K562 (cell line): ENCODE data around the gene ASB2. TPM values are rescaled to one million over a fixed set of nuclear protein-coding genes. Genes with fewer than 3 reads are reported as not detected.

ENCODE experiments used
- ATAC-seq: fragments of 200-7000 bp; cut with Tn5 transposase; 3 replicates; pipeline ENCODE4 v1.9.1; 2020; ENCODE audit warnings: moderate library complexity
- BruUV-seq: library from RNA; stranded (reverse); fragments of 400-500 nt; replicated peaks from 2 replicates; lab custom pipeline; 2021; lab: Mats Ljungman, UMichigan
- CTCF ChIA-PET: fragments of 300-600 bp; formaldehyde crosslinking; extraction: SDS; loops from one replicate; lab custom pipeline; 2021; ENCODE audit warnings: low intra/inter-chr PET ratio; lab: Yijun Ruan, JAX
- POLR2A ChIA-PET: fragments of 300-600, 350-650 bp; sonication (Branson Sonifier 250); formaldehyde crosslinking; extraction: SDS; loops from one replicate; lab custom pipeline; 2021; ENCODE audit warnings: antibody characterized with exemption, inconsistent platforms; lab: Yijun Ruan, JAX
- DNase-seq, 4 experiments: peaks; one replicate each; pipeline versions ENCODE4 v3.0.0 to v3.0.0-alpha.2; 2011 to 2018; ENCODE audit warnings: low spot score in 3 of 4, mixed read lengths in 3 of 4; ENCODE audit errors: extremely low read depth in 1 of 4
- FAIRE-seq: peaks from 2 replicates; lab custom pipeline; 2011; peaks lifted over from hg19 to GRCh38; lab: Jason Lieb, UNC
- H2AFZ ChIP-seq: 2 replicates; pipeline ENCODE4 v1.6.0; 2011; ENCODE audit warnings: low read depth, low read length, control low read depth, inconsistent platforms
- H3K27ac ChIP-seq: fragments of 200-600 bp; 3 replicates; pipeline ENCODE4 v1.8.0; 2011; ENCODE audit warnings: low read depth, mild to moderate bottlenecking, control low read depth, inconsistent platforms, low read length, moderate library complexity, mixed read lengths; ENCODE audit errors: extremely low read depth
- H3K27me3 ChIP-seq, 2 experiments: fragments of 300-600 bp in 1 of 2; 2 replicates in 1 of 2; 3 replicates in 1 of 2; pipeline versions ENCODE4 v1.6.0 to v1.8.0; 2011; ENCODE audit warnings: inconsistent platforms in 2 of 2, low read length in 2 of 2, mild to moderate bottlenecking in 1 of 2, mixed read lengths in 1 of 2, moderate library complexity in 1 of 2; ENCODE audit not compliant: control insufficient read depth in 2 of 2, insufficient read depth in 2 of 2
- H3K36me3 ChIP-seq: fragments of 300-600 bp; 3 replicates; pipeline ENCODE4 v1.8.0; 2011; ENCODE audit warnings: mild to moderate bottlenecking, low read length, inconsistent platforms; ENCODE audit not compliant: control insufficient read depth, insufficient read depth
- H3K4me1 ChIP-seq, 2 experiments: fragments of 200-600 bp in 1 of 2; replicated peaks in 1 of 2; 2 replicates in 1 of 2; 3 replicates in 1 of 2; pipeline versions ENCODE4 v1.5.1 to v1.8.0; 2011; ENCODE audit warnings: inconsistent platforms in 2 of 2, low read length in 2 of 2, mild to moderate bottlenecking in 1 of 2, mixed read lengths in 1 of 2, moderate library complexity in 1 of 2; ENCODE audit not compliant: control insufficient read depth in 2 of 2, insufficient read depth in 2 of 2
- H3K4me2 ChIP-seq: 2 replicates; pipeline ENCODE4 v1.6.1; 2011; ENCODE audit warnings: low read length, control low read depth, inconsistent platforms, mixed read lengths; ENCODE audit not compliant: insufficient read depth
- H3K4me3 ChIP-seq: fragments of 200-600 bp; sonication (generic), shearing (Covaris generic); 2 replicates; pipeline ENCODE4 v1.5.1; 2016; ENCODE audit warnings: control low read depth, inconsistent platforms
- H3K79me2 ChIP-seq: fragments of 200-600 bp; 3 replicates; pipeline ENCODE4 v1.8.0; 2011; ENCODE audit warnings: low read length, inconsistent platforms; ENCODE audit not compliant: control insufficient read depth, insufficient read depth
- H3K9ac ChIP-seq, 2 experiments: 2 replicates each; pipeline versions ENCODE4 v1.6.0 to v1.6.1; 2011; ENCODE audit warnings: low read depth in 2 of 2, low read length in 2 of 2, control low read depth in 1 of 2, inconsistent platforms in 1 of 2, mild to moderate bottlenecking in 1 of 2, mixed read lengths in 1 of 2; ENCODE audit not compliant: insufficient read depth in 1 of 2
- H3K9me1 ChIP-seq: one replicate; pipeline ENCODE4 v1.6.0; 2011; ENCODE audit warnings: inconsistent platforms, mild to moderate bottlenecking, low read length, moderate library complexity; ENCODE audit not compliant: control insufficient read depth, insufficient read depth
- H3K9me3 ChIP-seq: replicated peaks from 2 replicates; pipeline ENCODE4 v1.5.1; 2011; ENCODE audit warnings: low read depth, low read length, inconsistent platforms; ENCODE audit not compliant: control insufficient read depth, insufficient read depth
- H4K20me1 ChIP-seq: replicated peaks from 2 replicates; pipeline ENCODE4 v1.6.1; 2011; ENCODE audit warnings: low read length, inconsistent platforms, mixed read lengths; ENCODE audit not compliant: control insufficient read depth, insufficient read depth
- AFF1 ChIP-seq, 2 experiments: fragments of 450-650 bp; IDR thresholded peaks; 2 replicates each; pipeline ENCODE4 v1.6.1; 2018; ENCODE audit warnings: mild to moderate bottlenecking in 2 of 2, low read depth in 1 of 2; ENCODE audit not compliant: partially characterized antibody in 2 of 2
- ZFP36 ChIP-seq: fragments of 150-350 bp; IDR thresholded peaks from 2 replicates; pipeline ENCODE4 v1.6.1; 2018; ENCODE audit warnings: low read length, low read depth; ENCODE audit not compliant: partially characterized antibody
- WGBS: fragments of 100-300 bp; shearing (Covaris generic); methylation state at CpG from one replicate; pipeline ENCODE4 v1.1.6; 2016; ENCODE audit warnings: low coverage, mixed read lengths; ENCODE audit not compliant: insufficient coverage; ENCODE audit errors: missing lambda C conversion rate; 5-methylcytosine and 5-hydroxymethylcytosine counted together
- in situ Hi-C: fragments of 300-500 bp; cut with MboI; formaldehyde crosslinking; loops from 4 replicates; pipeline ENCODE4 v1.15.0; 2018; ENCODE audit warnings: inconsistent platforms, mixed read lengths
- intact Hi-C: fragments of 100-400 bp; cut with micrococcal nuclease; formaldehyde crosslinking; loops from 2 replicates; pipeline ENCODE4 v1.14.2; 2022
- polyA plus RNA-seq, 8 experiments: library from polyadenylated mRNA; depleted of rRNA in 4 of 8; stranded (reverse) in 5 of 8; unstranded in 3 of 8; fragments of >200 nt; fragmentation: Nextera tagmentation in 2 of 8; fragmentation: Illumina TruSeq in 1 of 8; extraction: Ambion mirVana in 2 of 8; extraction: Trizol in 1 of 8; gene quantifications; 2 replicates each; pipeline versions ENCODE4 v1.2.1 to v1.2.3, GENCODE V29; 2011 to 2014; ENCODE audit warnings: inconsistent platforms in 1 of 8, missing spikeins in 1 of 8
- total RNA-seq, 7 experiments: library from RNA; depleted of rRNA in 6 of 7; stranded (reverse); fragments of >200 nt in 6 of 7; fragmentation: Illumina TruSeq in 2 of 7; extraction: Trizol in 2 of 7; gene quantifications; 2 replicates each; pipeline versions ENCODE4 v1.2.1 to v1.2.3, GENCODE V29; 2011 to 2021; ENCODE audit warnings: low replicate concordance in 1 of 7

ASB2 gene
- total and polyA plus RNA-seq, 9 of the 15 experiments (the other 6 are each of a cell fraction or from before 2014, with no cell fraction given) = not detected

DNA sequence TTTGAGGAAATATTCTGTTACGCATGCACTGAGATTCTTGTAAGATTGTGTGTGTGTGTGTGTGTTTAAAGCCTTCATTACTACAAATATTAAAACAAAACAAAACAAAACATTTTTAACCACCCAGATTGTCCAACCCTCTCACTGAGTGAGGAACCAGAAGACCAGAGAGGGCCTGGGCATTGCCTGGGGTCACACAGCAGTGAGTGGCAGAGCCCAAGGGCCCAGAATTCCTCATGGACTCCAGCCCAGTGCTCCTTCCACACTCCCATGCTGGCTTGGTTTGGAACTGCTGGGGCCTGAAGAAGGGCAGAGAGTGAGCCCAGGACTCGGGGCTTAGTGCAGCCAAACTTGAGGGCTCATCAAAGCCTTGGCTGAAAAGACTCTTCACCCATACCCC, 48.2 kb upstream of the ASB2 start:
- intact Hi-C loops (no loop called here), in situ Hi-C loops (no loop called here)
- no peak overlapping the region for H3K9ac ChIP-seq
- H3K27ac ChIP-seq = no peak overlapping the region
- POLR2A ChIA-PET = interaction anchor here (0.7 kb wide), 1 partner anchor 33 kb away, joined by 3 read pairs; no protein-coding TSS in a partner anchor
- no peaks in the 10 kb centered on the region for H3K36me3 ChIP-seq
- no peak overlapping the region for H3K4me3 ChIP-seq
- no peak overlapping the region for H3K4me2 ChIP-seq
- DNase-seq = no peak
- ATAC-seq = no peak
- TF ChIP-seq AFF1 (IDR thresholded peaks at IDR 0.05; ENCODE audit: low read depth in 1 of 2, partially characterized antibody in 2 of 2) = no peak
- TF ChIP-seq ZFP36 = peak; percentile 26
- no peaks in the 10 kb centered on the region for H3K79me2 ChIP-seq
- CTCF ChIA-PET = no interaction called here
- peaks cover 0 to 13% of the 10 kb centered on the region in 2 experiments; a peak in 2 of 5 replicates for H3K27me3 ChIP-seq
- H3K4me1 ChIP-seq = peaks cover 0 to 7% of the 10 kb centered on the region in 2 experiments; a peak in 1 of 5 replicates
- no TSS peak for BruUV-seq
- no peak for FAIRE-seq
- no peaks in the 10 kb centered on the region for H3K9me3 ChIP-seq
- 33% methylated on average over 2 of the region's 2 CpGs for WGBS
- no peaks in the 10 kb centered on the region for H3K9me1 ChIP-seq
- peaks cover 6% of the 10 kb centered on the region; the same call in 1 of the 2 replicates for H4K20me1 ChIP-seq
- no peak overlapping the region for H2AFZ ChIP-seq
